ENCODE measurements around the gene FOXE3.

FOXE3 gene

DNA sequence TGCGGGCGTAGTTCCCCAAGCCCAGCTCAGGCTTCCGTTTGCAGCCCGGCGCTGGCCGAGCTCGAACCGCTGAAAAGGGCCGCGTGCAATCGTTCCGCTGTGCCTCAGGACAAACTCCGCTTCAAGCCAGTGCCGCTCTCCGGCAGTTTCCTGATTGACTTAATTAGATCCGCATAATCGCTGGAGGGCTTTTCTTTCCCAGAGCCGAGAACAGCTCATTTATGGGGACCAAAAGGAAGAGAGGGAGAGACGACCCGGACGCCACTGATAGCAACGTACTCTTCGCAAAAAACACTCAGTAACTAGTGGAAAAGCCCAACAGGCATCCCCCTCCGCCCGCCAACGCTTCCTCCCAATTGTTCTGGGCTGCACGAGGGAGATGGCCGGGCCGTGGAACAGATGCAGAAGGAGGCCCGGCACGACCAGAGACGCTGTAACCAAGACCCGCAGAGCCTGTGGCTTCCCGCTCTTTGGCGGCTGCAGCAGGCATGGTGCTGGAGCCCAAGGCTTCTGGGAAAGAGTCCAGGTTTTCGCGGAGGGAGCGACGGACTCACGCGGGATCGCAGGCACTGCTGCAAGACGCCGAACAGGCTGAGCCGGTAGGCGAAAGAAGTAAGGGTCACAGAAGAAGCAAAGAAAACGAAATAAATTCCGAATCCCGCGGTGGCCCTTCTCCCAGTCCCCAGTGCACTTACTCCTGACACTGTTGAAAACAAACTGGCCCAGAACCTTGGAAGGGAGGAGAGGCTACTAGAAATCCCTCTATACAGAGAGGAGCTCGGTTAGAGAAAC lies 18.2 kb downstream of the FOXE3 start:
- no peak for DNase-seq (ENCODE audit: low read depth in 2 of 2, low spot score in 1 of 2)

DNA sequence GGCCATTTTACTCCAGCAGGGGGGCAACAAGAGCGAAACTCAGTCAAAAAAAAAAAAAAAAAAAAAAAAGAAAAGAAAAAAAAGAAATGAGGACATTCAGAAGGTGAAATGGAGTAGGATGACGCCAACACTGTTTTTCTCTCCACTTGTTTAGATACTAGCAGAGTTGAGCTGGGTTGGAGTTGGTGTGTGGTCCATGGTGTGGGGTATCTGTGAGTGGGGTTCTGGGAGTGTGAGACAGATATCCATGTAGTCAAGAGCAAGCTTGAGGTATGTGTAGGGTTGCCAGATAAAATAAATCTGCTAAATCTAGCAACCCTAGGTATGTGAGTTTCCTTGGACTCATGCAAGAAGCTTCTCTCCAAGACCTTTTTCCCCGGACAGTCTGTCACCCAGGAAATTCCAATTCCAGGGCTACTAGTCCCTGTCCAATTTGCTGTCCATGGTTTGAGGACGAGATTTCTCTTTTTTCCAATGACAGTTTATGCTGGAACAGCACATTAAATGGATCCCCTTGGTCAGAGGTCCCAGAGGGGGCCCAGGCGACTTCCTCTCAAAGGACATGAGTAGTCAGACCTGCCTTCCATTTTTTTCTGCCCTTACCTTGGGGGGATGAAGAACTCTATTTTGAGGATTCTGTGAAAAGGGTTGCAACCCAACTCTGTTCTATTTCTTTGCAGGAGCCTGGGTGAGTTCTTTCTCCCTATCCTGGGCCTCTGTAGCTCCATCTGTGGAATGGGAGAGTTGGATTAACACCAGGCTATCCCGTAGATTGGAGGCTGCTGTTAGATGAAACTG lies 19.6 kb downstream of the FOXE3 start:
- DNase-seq (ENCODE audit: low read depth in 2 of 2, low spot score in 1 of 2), result no peak

DNA sequence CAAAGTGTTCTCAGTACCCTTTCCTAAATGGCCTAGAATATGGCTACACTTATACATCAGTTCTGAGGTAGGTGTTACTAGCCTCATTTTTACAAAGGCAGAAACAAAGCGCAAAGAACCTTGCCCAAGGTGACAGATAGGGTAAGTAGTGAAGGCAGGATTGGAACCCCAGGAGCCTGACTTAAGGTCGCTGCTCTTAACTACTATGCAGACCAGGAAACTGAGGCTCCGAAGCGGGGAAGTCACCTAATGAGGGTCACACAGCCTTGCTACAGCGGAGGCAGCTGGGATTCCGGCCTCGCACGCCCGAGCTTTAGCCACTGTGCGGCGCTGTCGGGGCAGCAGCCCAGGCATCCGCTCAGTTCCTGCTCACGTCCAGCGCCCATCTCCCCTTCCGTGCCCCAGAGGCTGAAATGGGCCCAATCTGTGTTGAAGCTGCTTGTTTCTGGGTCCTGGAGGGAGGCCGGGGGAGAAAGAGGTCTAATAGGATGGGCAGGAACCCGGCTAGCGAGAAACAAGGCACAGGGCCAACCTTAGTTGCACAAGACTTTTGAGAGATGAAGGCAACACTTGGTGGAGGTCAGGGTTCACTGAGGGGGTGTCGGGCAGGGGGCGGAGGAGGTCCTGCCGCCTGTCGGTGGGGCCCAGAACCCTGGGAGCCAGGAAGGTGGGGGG lies 20.4 kb downstream of the FOXE3 start:
- peak; percentile 39 to 52 for DNase-seq (ENCODE audit: low read depth in 2 of 2, low spot score in 1 of 2)

DNA sequence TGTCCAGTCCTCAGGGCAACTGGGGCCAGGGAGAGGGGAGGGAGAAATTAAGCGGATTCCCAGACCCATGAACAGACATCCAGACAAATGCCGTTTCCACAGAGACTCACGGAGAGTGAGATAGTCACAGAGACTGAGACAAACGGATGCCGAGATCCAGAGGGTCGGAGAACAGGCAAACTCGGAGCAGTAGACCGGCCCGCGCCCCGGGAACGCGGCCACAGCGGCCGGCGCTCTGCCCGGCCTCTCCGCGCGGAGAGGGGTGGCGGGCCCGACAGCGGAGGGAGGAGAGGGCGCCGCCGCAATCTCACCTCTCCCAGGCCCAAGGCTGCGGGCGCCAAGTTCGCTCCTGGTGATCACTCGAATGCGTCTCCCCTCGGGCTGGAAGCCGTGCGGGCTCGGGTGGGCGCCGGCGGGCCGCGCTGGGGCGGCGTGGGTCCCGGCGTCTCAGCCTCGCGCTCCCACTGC lies 20.9 kb downstream of the FOXE3 start:
- DNase-seq (ENCODE audit: low read depth in 2 of 2, low spot score in 1 of 2), result no peak

DNA sequence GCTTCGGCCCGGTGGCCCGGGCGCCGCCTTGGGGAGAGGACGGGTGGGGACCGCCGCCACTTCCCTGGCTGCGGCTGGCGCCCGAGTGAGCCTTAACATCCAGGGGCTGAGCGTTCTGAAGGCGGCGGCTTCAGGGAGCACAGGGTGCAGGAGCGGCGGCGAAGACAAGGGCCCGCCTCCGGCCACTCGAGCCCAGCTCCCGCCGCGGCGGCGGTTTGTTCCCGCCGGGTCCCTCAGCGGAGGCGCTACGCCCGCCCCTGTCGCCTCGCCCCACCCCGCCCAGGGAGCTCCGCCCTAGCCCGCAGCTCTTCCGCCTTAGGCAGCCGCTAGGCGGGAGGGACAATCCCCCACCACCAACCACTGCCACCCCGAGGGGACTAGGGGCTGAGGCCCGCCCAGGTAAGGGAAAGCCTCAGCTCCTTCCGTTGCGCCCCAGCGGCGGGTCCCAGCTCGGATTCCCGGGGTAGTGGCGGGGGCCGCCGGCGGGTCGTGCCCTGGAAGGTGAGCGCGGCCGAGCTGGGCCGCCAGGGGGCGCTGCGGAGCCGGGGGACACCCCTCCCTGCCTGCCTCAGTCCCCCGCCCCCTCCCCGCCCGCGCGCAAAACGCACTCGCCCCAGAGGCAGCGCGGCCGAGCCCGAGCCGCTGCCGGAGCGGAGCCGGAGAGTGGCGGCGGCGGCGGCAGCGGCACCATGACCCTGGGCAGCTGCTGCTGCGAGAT lies 21.5 kb downstream of the FOXE3 start, which contains the start of gene FOXD2:
Gene FOXD2, plus strand, starts transcription at position 598 of the 718 bp plus-strand sequence. Its CDS starts 92 bp downstream, at position 690.
- peak; percentile 85 to 88 for DNase-seq (ENCODE audit: low read depth in 2 of 2, low spot score in 1 of 2)

DNA sequence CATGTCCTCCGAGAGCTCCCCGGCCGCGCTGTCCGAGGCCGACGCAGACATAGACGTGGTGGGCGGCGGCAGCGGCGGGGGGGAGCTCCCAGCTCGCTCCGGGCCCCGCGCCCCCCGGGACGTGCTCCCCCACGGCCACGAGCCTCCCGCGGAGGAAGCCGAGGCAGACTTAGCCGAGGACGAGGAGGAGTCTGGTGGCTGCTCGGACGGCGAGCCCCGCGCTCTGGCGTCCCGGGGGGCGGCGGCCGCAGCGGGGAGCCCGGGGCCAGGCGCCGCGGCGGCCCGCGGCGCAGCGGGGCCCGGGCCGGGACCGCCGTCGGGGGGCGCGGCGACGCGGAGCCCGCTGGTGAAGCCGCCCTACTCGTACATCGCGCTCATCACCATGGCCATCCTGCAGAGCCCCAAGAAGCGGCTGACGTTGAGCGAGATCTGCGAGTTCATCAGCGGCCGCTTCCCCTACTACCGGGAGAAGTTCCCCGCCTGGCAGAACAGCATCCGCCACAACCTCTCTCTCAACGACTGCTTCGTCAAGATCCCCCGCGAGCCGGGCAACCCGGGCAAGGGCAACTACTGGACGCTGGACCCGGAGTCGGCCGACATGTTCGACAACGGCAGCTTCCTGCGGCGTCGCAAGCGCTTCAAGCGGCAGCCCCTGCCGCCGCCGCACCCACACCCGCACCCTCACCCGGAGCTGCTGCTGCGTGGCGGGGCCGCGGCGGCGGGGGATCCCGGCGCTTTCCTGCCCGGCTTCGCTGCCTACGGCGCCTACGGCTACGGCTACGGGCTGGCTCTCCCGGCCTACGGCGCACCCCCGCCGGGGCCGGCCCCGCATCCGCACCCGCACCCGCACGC lies 22.3 kb downstream of the FOXE3 start:
- DNase-seq (ENCODE audit: low read depth in 2 of 2, low spot score in 1 of 2), result no peak

DNA sequence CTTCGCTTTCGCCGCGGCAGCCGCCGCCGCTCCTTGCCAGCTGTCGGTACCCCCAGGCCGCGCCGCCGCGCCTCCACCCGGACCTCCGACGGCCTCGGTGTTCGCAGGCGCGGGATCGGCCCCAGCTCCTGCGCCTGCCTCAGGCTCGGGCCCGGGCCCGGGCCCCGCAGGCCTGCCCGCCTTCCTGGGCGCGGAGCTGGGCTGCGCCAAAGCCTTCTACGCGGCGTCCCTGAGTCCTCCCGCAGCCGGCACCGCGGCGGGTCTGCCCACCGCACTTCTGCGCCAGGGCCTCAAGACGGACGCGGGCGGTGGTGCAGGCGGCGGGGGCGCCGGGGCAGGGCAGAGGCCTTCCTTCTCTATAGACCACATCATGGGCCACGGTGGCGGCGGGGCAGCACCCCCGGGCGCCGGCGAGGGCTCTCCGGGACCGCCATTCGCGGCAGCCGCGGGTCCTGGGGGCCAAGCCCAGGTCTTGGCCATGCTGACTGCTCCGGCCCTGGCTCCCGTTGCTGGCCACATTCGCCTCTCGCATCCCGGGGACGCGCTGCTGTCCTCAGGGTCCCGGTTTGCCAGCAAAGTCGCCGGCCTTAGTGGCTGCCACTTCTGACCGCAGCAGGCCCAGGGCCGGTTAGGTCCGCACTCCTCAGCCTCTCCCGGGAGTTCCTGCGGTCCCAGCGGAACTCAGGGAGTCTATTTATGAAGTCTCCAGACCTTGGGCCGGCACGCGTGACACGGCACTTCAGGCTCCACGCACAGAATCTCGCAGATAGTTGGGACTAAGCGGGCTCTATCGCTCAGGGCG lies 23.1 kb downstream of the FOXE3 start:
- no peak for DNase-seq (ENCODE audit: low read depth in 2 of 2, low spot score in 1 of 2)

DNA sequence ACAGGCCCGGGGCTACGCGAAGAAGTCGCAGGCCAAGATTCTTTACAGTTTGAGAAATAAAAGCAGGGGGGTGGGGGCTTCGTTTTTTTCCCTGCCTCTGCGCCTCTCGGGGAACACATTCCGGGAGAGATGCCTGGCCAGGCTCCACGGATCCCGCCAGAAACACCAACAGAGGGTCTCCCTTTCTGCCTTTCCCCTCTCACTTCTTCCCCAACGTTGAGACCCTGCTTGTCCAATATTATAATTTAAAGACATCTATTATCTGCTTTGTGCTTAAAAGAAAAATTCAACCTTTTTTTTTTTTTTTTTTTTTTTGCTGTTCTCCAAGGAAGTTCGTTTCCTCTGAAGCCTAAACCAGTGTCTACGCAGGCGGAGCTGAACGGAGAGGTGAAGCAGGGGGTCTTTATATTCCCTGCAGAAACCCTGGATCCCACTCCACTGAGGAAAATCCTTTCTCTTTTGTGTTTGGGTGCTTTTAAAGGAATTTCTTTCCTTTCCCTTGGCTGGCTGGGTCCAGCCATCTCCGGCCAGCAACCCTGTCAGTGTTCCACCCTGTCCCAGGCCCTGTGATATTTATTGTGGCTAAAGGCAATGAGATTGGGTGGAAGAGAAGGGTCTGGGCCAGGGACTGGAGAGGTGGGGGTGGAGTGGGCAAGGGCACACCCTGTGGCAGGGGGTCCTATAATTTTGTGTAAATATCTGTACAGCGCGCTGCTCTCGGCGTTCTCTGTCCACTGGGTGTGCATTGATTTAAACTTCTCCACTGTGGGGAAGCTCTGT lies 23.9 kb downstream of the FOXE3 start:
- no peak for DNase-seq (ENCODE audit: low read depth in 2 of 2, low spot score in 1 of 2)

DNA sequence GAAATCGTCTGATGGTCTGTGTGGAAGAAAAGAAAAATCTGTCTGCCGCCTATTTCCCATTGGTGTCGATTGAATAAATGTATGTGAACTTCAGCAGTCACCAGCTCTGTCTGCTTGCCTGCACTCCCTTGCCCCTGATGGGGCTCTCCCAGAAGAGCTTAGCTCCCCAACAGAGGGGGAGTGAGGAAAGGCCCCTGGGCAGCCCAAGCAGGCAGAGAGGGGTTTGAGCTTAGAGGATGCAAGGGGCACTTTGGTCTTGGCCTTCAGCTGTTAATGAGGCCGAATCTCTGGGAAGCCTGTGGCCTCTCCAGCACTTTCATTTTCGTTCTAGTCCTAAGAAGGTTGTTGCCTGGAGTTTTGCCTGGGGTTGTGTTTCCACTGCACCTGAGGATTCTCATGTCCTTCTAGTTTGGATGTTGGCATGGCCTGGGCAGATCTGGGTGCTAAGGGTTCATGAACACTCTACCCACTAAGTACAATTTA lies 24.6 kb downstream of the FOXE3 start:
- DNase-seq (ENCODE audit: low read depth in 2 of 2, low spot score in 1 of 2), result no peak

DNA sequence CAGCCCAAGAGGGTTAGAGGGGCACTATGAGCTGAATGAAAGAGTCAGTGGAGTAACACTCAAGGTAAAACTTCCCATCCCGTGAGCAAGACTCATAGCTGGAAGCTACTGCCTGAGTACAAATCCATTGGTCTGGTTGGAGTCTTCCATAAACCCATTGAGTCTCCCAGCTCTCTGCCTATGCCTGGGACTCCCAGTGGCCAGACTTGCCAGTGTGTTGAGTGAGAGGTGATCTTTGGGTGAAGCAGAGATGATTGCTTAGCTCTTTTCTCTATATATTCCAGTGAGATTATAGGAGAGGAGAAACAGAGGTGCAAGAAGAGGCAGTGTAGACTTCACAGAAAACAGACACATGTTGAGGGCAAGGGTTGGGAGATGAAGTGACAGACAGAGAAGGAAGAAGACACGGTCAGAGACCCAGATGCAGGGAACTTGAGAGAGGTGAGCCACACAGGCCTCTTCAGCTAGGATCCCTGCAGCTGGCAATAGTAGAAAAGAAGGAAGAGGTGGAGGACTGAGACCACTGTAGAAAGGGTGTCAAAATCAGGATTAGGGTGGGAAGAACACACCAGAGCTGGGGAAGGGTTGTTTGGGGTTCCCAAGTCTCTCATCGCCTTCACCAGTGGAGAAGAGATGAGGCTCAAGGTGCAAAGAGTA lies 25.5 kb downstream of the FOXE3 start:
- no peak for DNase-seq (ENCODE audit: low read depth in 2 of 2, low spot score in 1 of 2)

DNA sequence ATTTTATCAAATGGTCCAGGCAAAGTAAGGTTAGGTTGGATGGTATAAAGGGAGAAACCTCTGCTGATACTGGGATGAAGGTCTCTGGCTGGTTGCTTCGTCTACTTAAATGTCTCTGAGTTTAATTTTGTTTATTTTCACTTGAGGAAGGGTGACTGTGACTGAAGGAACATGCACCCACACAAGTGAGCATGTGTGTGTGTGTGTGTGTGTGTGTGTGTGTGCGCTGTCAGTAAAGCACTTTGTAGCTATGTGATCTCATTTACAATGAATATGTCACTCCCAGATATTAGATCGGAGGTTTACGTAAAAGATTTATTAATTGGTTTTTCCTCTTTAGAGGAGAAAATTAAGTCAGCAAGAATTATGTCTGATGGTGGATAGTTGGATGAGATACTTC lies 26.1 kb downstream of the FOXE3 start:
- no peak for DNase-seq (ENCODE audit: low read depth in 2 of 2, low spot score in 1 of 2)

DNA sequence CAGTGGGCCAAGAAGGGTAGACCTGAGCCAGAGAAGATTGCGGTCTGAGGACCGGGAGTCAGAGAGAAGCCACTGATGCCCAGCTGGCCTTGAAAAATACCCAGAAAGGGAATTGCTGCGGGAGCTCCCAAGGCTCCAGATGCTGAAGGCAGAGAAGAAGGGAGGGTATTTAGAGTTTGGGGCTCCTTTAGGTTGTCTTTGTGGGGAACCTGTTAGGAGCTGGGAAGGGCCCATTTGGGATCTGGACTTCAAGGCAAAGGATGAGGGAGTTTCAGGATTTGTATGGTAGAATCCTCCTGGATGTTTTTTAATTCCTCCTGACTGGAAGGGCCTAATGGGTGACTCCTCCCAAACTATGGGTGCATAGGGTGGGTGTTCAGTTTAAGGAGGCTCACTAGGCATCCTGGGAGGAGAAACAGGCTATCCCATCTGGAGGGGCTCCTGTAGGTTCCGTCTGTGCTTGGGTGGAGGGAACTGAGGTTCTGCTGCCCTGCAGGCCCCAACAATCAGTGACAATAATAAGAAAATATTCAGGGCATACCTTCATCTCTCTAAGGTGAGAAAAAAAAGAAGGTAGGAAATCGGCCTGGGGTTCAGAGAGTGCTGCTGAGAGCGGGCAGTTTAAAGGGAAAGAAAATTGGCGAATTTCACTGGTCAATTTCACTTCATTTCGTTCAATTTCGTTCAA lies 26.9 kb downstream of the FOXE3 start:
- no peak for DNase-seq (ENCODE audit: low read depth in 2 of 2, low spot score in 1 of 2)

DNA sequence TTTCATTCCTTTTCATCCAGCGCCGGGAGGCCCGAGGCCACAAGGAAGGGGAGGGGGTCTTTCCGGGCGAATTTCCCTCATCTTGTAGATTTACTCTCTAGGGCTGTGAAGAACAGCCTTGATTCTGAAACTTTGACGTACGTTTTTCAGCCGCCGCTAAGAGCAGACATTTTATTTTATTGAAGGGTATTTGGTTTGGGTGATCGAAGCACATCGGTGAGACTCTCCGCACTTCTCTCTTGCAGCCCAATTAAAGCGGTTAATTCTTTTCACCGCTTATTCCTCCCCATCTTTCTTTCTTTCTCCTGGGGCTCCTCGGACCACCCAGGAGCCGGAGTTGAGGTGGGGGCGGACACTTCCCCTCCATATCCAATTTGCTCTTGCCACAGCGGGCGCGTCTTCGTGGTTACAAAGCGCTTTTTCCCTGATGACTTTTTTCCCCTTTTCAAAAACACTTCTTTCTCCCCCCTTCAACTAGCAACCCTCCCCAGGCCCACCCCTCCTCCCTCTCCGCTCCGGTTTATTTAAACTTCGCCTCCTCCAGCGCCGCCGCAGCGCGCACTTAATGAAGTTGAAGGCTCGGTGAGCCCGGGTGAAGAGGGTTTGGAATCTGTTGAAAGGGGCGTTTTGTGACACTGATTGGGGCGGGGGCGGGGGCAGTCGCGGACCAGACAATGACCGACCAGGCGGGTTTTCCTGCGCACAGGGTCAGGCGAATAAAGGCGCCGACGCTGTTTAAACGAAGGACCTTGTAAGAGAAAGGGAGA lies 27.6 kb downstream of the FOXE3 start:
- DNase-seq (ENCODE audit: low read depth in 2 of 2, low spot score in 1 of 2), result no peak

DNA sequence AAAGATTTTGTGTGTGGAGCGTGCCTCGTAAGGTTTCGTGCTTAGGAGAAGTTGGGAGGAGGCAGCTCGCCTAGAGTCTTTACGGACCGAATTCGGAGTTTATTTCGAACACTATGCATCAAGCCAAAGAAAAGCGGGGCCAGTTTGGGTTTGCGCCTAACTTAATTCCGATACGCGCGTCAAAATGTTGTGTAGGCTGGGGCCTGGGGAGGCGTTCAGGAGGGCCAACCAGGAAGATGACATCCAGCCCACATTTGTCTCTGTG lies 28.1 kb downstream of the FOXE3 start:
- DNase-seq (ENCODE audit: low read depth in 2 of 2, low spot score in 1 of 2), result no peak

DNA sequence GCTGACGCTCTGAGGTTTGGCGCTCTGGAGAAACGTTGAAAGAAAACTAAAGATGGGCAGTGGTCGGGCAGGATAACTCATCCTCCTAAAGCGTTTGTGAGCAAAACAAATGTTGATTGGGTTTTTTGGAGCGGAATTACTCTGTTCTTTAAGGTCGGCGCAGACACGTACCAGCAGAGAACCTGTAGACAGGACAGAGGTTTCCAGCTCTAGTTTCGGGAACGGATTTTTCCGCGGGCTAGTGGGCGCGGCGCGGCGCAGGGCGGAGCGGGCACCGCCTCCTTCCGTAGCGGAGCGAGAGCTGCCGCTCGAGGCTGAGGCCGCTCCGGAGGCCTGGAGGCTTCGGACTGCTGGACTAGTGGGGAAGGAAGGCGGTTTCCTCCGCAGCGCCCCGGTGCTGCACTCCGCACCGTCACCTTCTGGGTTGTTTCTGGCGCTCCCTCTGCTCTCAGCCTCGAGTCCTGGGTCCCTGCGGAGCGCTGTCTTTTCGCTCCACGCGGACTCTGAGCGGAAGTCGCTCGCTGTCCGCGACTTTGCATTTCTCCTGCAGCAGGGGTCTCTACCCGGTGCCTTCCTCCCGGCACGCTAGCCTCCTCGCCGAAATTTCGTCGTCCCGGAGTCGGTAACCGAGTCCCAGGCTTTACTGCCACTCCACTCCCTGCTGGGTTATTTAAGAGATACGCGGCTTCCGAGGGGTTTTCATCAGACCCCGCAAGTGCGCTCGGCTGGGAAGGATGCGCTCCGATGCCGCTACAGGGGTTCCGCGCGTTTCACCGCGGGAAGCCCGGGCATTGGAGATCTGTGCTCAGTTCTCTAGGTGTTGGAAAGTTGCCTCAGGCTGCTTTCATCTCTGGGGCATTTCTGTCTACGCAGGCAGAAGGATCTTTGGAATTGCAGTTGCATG lies 28.7 kb downstream of the FOXE3 start:
- no peak for DNase-seq (ENCODE audit: low read depth in 2 of 2, low spot score in 1 of 2)
